GM18870 (cell line): ENCODE results near the gene BIK.

Source experiments
- ATAC-seq: cut with Tn5 transposase; IDR thresholded peaks from one replicate; pipeline ENCODE4 v1.9.1; 2021; ENCODE audit warnings: moderate library complexity; ENCODE audit not compliant: unreplicated experiment

The BIK gene

GRCh38 chr22:43110444-43110926 lies at the start of gene BIK:
TSS of gene BIK (plus strand) at chr22:43110750. CDS start at chr22:43124023, 13,273 bp downstream.
- no peak for ATAC-seq

GRCh38 chr22:43066134-43066533 lies 44.4 kb upstream of the BIK start:
- no peak for ATAC-seq

GRCh38 chr22:43066844-43067385 lies 43.6 kb upstream of the BIK start:
- ATAC-seq = no peak

- ATAC-seq = no peak
Measured at GRCh38 chr22:43077121-43077877, 33.3 kb upstream of the BIK start.

GRCh38 chr22:43078522-43078921 lies 32.0 kb upstream of the BIK start:
- no peak for ATAC-seq

GRCh38 chr22:43079742-43080141 lies 30.8 kb upstream of the BIK start:
- no peak for ATAC-seq

GRCh38 chr22:43080616-43081015 lies 29.9 kb upstream of the BIK start:
- no peak for ATAC-seq

GRCh38 chr22:43081968-43082367 lies 28.6 kb upstream of the BIK start:
- ATAC-seq = no peak

GRCh38 chr22:43085658-43086606 lies 24.6 kb upstream of the BIK start:
- ATAC-seq = no peak

- no peak for ATAC-seq
Measured at GRCh38 chr22:43088627-43088983, 21.9 kb upstream of the BIK start.

- no peak for ATAC-seq
Measured at GRCh38 chr22:43088984-43089717, 21.4 kb upstream of the BIK start, which contains the start of gene TTLL1. TSS of gene TTLL1 (minus strand) at chr22:43089391. CDS start at chr22:43075586, 13,805 bp downstream.

GRCh38 chr22:43090130-43090789 lies 20.3 kb upstream of the BIK start:
- ATAC-seq = no peak

- ATAC-seq = no peak
Measured at GRCh38 chr22:43092085-43092484, 18.5 kb upstream of the BIK start.

- no peak for ATAC-seq
Measured at GRCh38 chr22:43094085-43094484, 16.5 kb upstream of the BIK start.

- no peak for ATAC-seq
Measured at GRCh38 chr22:43094551-43094950, 16.0 kb upstream of the BIK start.

GRCh38 chr22:43096420-43096819 lies 14.1 kb upstream of the BIK start:
- ATAC-seq = no peak

GRCh38 chr22:43098356-43098755 lies 12.2 kb upstream of the BIK start:
- no peak for ATAC-seq

GRCh38 chr22:43099095-43099494 lies 11.5 kb upstream of the BIK start:
- no peak for ATAC-seq

GRCh38 chr22:43100225-43100624 lies 10.3 kb upstream of the BIK start:
- no peak for ATAC-seq

GRCh38 chr22:43101306-43101705 lies 9.2 kb upstream of the BIK start:
- no peak for ATAC-seq
